GM12878 (cell line): ENCODE data around the gene OTOP3. TPM values are rescaled to one million over a fixed set of nuclear protein-coding genes. Genes with fewer than 3 reads are reported as not detected.

ENCODE experiments used
- ATAC-seq: fragments of 200-7000 bp; cut with Tn5 transposase; 3 replicates; pipeline ENCODE4 v1.9.1; 2020; ENCODE audit warnings: mild to moderate bottlenecking, moderate library complexity
- BruUV-seq: library from RNA; stranded (reverse); fragments of 400-500 nt; replicated peaks from 2 replicates; lab custom pipeline; 2021; lab: Mats Ljungman, UMichigan
- CTCF ChIA-PET: fragments of 300-600 bp; sonication (Branson Sonifier 250); formaldehyde crosslinking; extraction: SDS; loops from one replicate; lab custom pipeline; 2021; ENCODE audit warnings: inconsistent platforms; lab: Yijun Ruan, JAX
- POLR2A ChIA-PET: fragments of 350-600 bp; formaldehyde crosslinking; extraction: SDS; loops from one replicate; lab custom pipeline; 2021; ENCODE audit warnings: inconsistent platforms; lab: Charles Lee
- RAD21 ChIA-PET: fragments of 300-600 bp; sonication (Branson Sonifier 250); formaldehyde crosslinking; loops from one replicate; lab custom pipeline; 2023; ENCODE audit warnings: antibody characterized with exemption; ENCODE audit not compliant: unreplicated experiment; lab: Charles Lee
- SMC1A ChIA-PET: fragments of 300-600 bp; sonication (Branson Sonifier 250); formaldehyde crosslinking; loops from one replicate; lab custom pipeline; 2023; ENCODE audit not compliant: unreplicated experiment, uncharacterized antibody; lab: Charles Lee
- DNase-seq: peaks from one replicate; pipeline ENCODE4 v3.0.0-alpha.2; 2011; ENCODE audit warnings: low read depth, low spot score
- FAIRE-seq: peaks from 3 replicates; lab custom pipeline; 2011; peaks lifted over from hg19 to GRCh38; lab: Jason Lieb, UNC
- H2AFZ ChIP-seq: 2 replicates; pipeline ENCODE4 v1.6.0; 2011; ENCODE audit warnings: low read depth, low read length, control low read depth; ENCODE audit not compliant: control insufficient read depth
- H3K27ac ChIP-seq: 2 replicates; pipeline ENCODE4 v1.5.1; 2011; ENCODE audit warnings: control low read depth; ENCODE audit not compliant: control insufficient read depth, insufficient read depth
- H3K27me3 ChIP-seq, 2 experiments: replicated peaks in 1 of 2; 2 replicates each; pipeline versions ENCODE4 v1.6.0 to v1.6.1; 2011; ENCODE audit warnings: low read length in 1 of 2; ENCODE audit not compliant: control insufficient read depth in 2 of 2, insufficient read depth in 2 of 2
- H3K36me3 ChIP-seq, 2 experiments: 2 replicates each; pipeline ENCODE4 v1.5.1; 2011; ENCODE audit warnings: low read length in 1 of 2; ENCODE audit not compliant: control insufficient read depth in 2 of 2, insufficient read depth in 2 of 2
- H3K4me1 ChIP-seq: 2 replicates; pipeline ENCODE4 v1.6.1; 2011; ENCODE audit warnings: mild to moderate bottlenecking, low read length, moderate library complexity, mixed read lengths; ENCODE audit not compliant: control insufficient read depth, insufficient read depth
- H3K4me2 ChIP-seq: 2 replicates; pipeline ENCODE4 v1.6.0; 2011; ENCODE audit warnings: control low read depth; ENCODE audit not compliant: control insufficient read depth, insufficient read depth
- H3K4me3 ChIP-seq: fragments of 200-600 bp; sonication (generic); 2 replicates; pipeline ENCODE4 v1.5.1; 2016
- H3K79me2 ChIP-seq: 2 replicates; pipeline ENCODE4 v1.6.0; 2011; ENCODE audit warnings: low read length; ENCODE audit not compliant: control insufficient read depth, insufficient read depth
- H3K9ac ChIP-seq: 2 replicates; pipeline ENCODE4 v1.8.0; 2011; ENCODE audit warnings: low read length, control low read depth, mixed read lengths; ENCODE audit not compliant: control insufficient read depth, insufficient read depth
- H3K9me3 ChIP-seq: replicated peaks from 3 replicates; pipeline ENCODE4 v1.5.1; 2011; ENCODE audit warnings: mild to moderate bottlenecking, low read length; ENCODE audit not compliant: control insufficient read depth, insufficient read depth
- H4K20me1 ChIP-seq: 2 replicates; pipeline ENCODE4 v1.6.0; 2011; ENCODE audit not compliant: control insufficient read depth, insufficient read depth
- ASH2L ChIP-seq: fragments of 300-600, 200-600 bp; sonication (generic); IDR thresholded peaks from 2 replicates; pipeline ENCODE4 v1.6.1; 2017; ENCODE audit warnings: low read depth, mild to moderate bottlenecking, borderline replicate concordance
- CBFB ChIP-seq: IDR thresholded peaks from 2 replicates; pipeline ENCODE4 v1.6.1; 2016; ENCODE audit warnings: antibody characterized with exemption, low read depth
- CTCF ChIP-seq, 3 experiments: IDR thresholded peaks in 2 of 3; conservative IDR thresholded peaks in 1 of 3; 2 replicates each; pipeline ENCODE4 v1.5.1; 2011; ENCODE audit warnings: low read depth in 3 of 3, low read length in 3 of 3, mild to moderate bottlenecking in 3 of 3, control low read depth in 2 of 3, moderate library complexity in 2 of 3, inconsistent platforms in 1 of 3, mixed read lengths in 1 of 3; ENCODE audit not compliant: control insufficient read depth in 2 of 3, insufficient read depth in 1 of 3; ENCODE audit errors: extremely low read depth in 1 of 3
- HCFC1 ChIP-seq: fragments of 150-350 bp; IDR thresholded peaks from 2 replicates; pipeline ENCODE4 v1.6.1; 2014; ENCODE audit warnings: low read length
- HDGF ChIP-seq: fragments of 450-650 bp; IDR thresholded peaks from 2 replicates; pipeline ENCODE4 v1.6.1; 2016; ENCODE audit warnings: antibody characterized with exemption
- LARP7 ChIP-seq: fragments of 450-650 bp; IDR thresholded peaks from 2 replicates; pipeline ENCODE4 v1.6.1; 2017; ENCODE audit warnings: mild to moderate bottlenecking
- MYB ChIP-seq: fragments of 150-350 bp; IDR thresholded peaks from 2 replicates; pipeline ENCODE4 v1.6.1; 2014; ENCODE audit warnings: mild to moderate bottlenecking, low read depth, low read length, borderline replicate concordance
- MYC ChIP-seq: IDR thresholded peaks from 2 replicates; pipeline ENCODE4 v1.6.1; 2011; ENCODE audit warnings: mild to moderate bottlenecking, low read length, moderate library complexity, inconsistent platforms; ENCODE audit not compliant: insufficient read depth, insufficient replicate concordance, insufficient read length, severe bottlenecking
- NRF1 ChIP-seq: conservative IDR thresholded peaks from 2 replicates; pipeline ENCODE4 v1.6.1; 2011; ENCODE audit warnings: mild to moderate bottlenecking, low read depth, low read length, improper control_type of control experiment
- PAX8 ChIP-seq: fragments of 450-650 bp; IDR thresholded peaks from 2 replicates; pipeline ENCODE4 v1.6.1; 2017; ENCODE audit warnings: mild to moderate bottlenecking, moderate library complexity
- PML ChIP-seq: IDR thresholded peaks from 2 replicates; pipeline ENCODE4 v1.6.1; 2012; ENCODE audit warnings: low read length, inconsistent platforms
- POLR2AphosphoS2 ChIP-seq: IDR thresholded peaks from 2 replicates; pipeline ENCODE4 v1.6.1; 2011; ENCODE audit warnings: low read depth, mild to moderate bottlenecking, low read length, improper control_type of control experiment, moderate library complexity
- SMARCA5 ChIP-seq: fragments of 450-650 bp; IDR thresholded peaks from 2 replicates; pipeline ENCODE4 v1.6.1; 2017; ENCODE audit warnings: mild to moderate bottlenecking
- SMC3 ChIP-seq: IDR thresholded peaks from 2 replicates; pipeline ENCODE4 v1.6.1; 2011; ENCODE audit warnings: low read length, improper control_type of control experiment, borderline replicate concordance
- TBL1XR1 ChIP-seq: IDR thresholded peaks from 2 replicates; pipeline ENCODE4 v1.6.1; 2012; ENCODE audit warnings: low read depth, low read length, improper control_type of control experiment
- YY1 ChIP-seq: IDR thresholded peaks from 2 replicates; pipeline ENCODE4 v1.6.1; 2011; ENCODE audit warnings: low read depth, mild to moderate bottlenecking, low read length
- ZBTB11 ChIP-seq: fragments of 450-650 bp; formaldehyde crosslinking; IDR thresholded peaks from 2 replicates; pipeline ENCODE4 v1.5.0; 2022; ENCODE audit warnings: mild to moderate bottlenecking, missing genetic modification characterization
- ZNF384 ChIP-seq: IDR thresholded peaks from 2 replicates; pipeline ENCODE4 v1.6.1; 2012; ENCODE audit warnings: low read depth, mild to moderate bottlenecking, low read length, improper control_type of control experiment, borderline replicate concordance
- WGBS: methylation state at CpG from one replicate; pipeline ENCODE4 v1.1.6; 2016; ENCODE audit warnings: low lambda C conversion rate; ENCODE audit not compliant: insufficient replicate concordance, insufficient coverage; ENCODE audit errors: missing lambda C conversion rate; 5-methylcytosine and 5-hydroxymethylcytosine counted together
- in situ Hi-C: fragments of 300-500 bp; cut with MboI; formaldehyde crosslinking; loops from 9 replicates; pipeline ENCODE4 v1.14.3; 2018; ENCODE audit warnings: mixed read lengths
- intact Hi-C: fragments of 100-400 bp; cut with micrococcal nuclease; formaldehyde crosslinking; loops from one replicate; pipeline ENCODE4 v1.14.2; 2022; ENCODE audit not compliant: unreplicated experiment
- polyA plus RNA-seq, 11 experiments: library from polyadenylated mRNA; depleted of rRNA in 4 of 11; unstranded in 6 of 11; stranded (reverse) in 5 of 11; fragments of >200 nt; fragmentation: Nextera tagmentation in 4 of 11; fragmentation: Illumina TruSeq in 1 of 11; extraction: Ambion mirVana in 4 of 11; extraction: Trizol in 1 of 11; gene quantifications; 1 replicate in 1 of 11; 2 replicates in 10 of 11; pipeline versions ENCODE4 v1.2.1 to v1.2.3, GENCODE V29; 2011 to 2016; ENCODE audit warnings: inconsistent platforms in 2 of 11, missing spikeins in 2 of 11, low read depth in 1 of 11
- total RNA-seq, 4 experiments: library from RNA; depleted of rRNA in 3 of 4; stranded (reverse); fragments of >200 nt in 3 of 4; fragmentation: Illumina TruSeq in 1 of 4; extraction: Trizol in 1 of 4; gene quantifications; 2 replicates each; pipeline versions ENCODE4 v1.2.1 to v1.2.3, GENCODE V29; 2013 to 2021

OTOP3 gene
- total and polyA plus RNA-seq, 10 of the 15 experiments (the other 5 are each of a cell fraction or from before 2014, with no cell fraction given) = 0.03 to 0.06 TPM; not detected in 8

- RAD21 ChIA-PET = interaction anchor here (0.9 to 8.1 kb wide), 6 partner anchors 9 to 128 kb away, joined by 3 to 73 read pairs (median 4); no protein-coding TSS in a partner anchor
- 0 out of 3 replicates have a peak, but pooled peaks have one; percentile 19 for ATAC-seq
- CTCF ChIA-PET = interaction anchor here (0.6 to 12.6 kb wide), 4 partner anchors 12 to 1475 kb away, joined by 3 to 274 read pairs (median 3); no protein-coding TSS in a partner anchor
- no peaks in the 10 kb centered on the region for H4K20me1 ChIP-seq
- no peaks in the 10 kb centered on the region for H3K9me3 ChIP-seq
- H3K36me3 ChIP-seq = no peaks in the 10 kb centered on the region
- SMC1A ChIA-PET = interaction anchor here (0.5 to 3.0 kb wide), 5 partner anchors 38 to 1438 kb away, joined by 3 to 10 read pairs (median 3); no protein-coding TSS in a partner anchor
- no TSS peak for BruUV-seq
- 66% methylated on average over 57 of the region's 67 CpGs for WGBS
- POLR2A ChIA-PET = no interaction called here
- in situ Hi-C loops = loop anchor here (5.0 kb wide), 1 partner anchor 38 kb away; no protein-coding TSS in a partner anchor
- no peak overlapping the region for H2AFZ ChIP-seq
- H3K4me1 ChIP-seq = no peaks in the 10 kb centered on the region
- no peaks in the 10 kb centered on the region for H3K79me2 ChIP-seq
- no peak for DNase-seq
- no peak overlapping the region for H3K27ac ChIP-seq
- peaks cover 10 to 13% of the 10 kb centered on the region in 2 experiments for H3K27me3 ChIP-seq
- no peak overlapping the region for H3K9ac ChIP-seq
- H3K4me2 ChIP-seq = no peak overlapping the region
- no peak overlapping the region for H3K4me3 ChIP-seq
- intact Hi-C loops = no loop called here
- no peak for FAIRE-seq
- 0 out of 2 replicates have a peak, but pooled peaks have one; percentile 6 for TF ChIP-seq SMC3
- peak; percentile 31 to 42 (median 42); a peak in 4 of 6 replicates for TF ChIP-seq CTCF (IDR thresholded peaks at IDR 0.05 in 2 of 3, conservative IDR thresholded peaks at IDR 0.05 in 1 of 3; ENCODE audit: control insufficient read depth in 2 of 3, extremely low read depth in 1 of 3, insufficient read depth in 1 of 3, low read depth in 3 of 3, low read length in 3 of 3)
- TF ChIP-seq HCFC1 = no peak
- TF ChIP-seq PML = no peak
- TF ChIP-seq CBFB = no peak
- no peak for TF ChIP-seq POLR2AphosphoS2
- no peak for TF ChIP-seq YY1
- no peak for TF ChIP-seq ASH2L
- no peak for TF ChIP-seq ZBTB11 (CRISPR knock-in tag)
- TF ChIP-seq SMARCA5 = no peak
- no peak for TF ChIP-seq PAX8
- TF ChIP-seq LARP7 = no peak
- no peak for TF ChIP-seq TBL1XR1
- no peak for TF ChIP-seq ZNF384
- TF ChIP-seq NRF1 = no peak
- no peak for TF ChIP-seq HDGF
- TF ChIP-seq MYB = no peak
- TF ChIP-seq MYC = no peak
Measured at GRCh38 chr17:74919440-74920305, 16.0 kb upstream of the OTOP3 start.
